Measurements from ENCODE around the gene NECAB2.

- TF ChIP-seq CTCF (IDR thresholded peaks at IDR 0.05) (no peak), POLR2A (IDR thresholded peaks at IDR 0.05) (no peak)
These were observed 74.3 kb downstream of the NECAB2 start, which contains the start of gene SLC38A8 for GRCh38 chr16:84042308-84042878.

Measured in body of pancreas (tissue), 4 donors.